C4-2B (cell line): ENCODE results near the gene SLC45A2.

Experiments
- CTCF ChIP-seq: fragments of 450-650 bp; conservative IDR thresholded peaks from 2 replicates; pipeline ENCODE4 v1.5.1; 2017; ENCODE audit warnings: mild to moderate bottlenecking
- ZFX ChIP-seq: fragments of 450-650 bp; IDR thresholded peaks from 2 replicates; pipeline ENCODE4 v1.6.1; 2017

GRCh38 chr5:33939556-33940262 lies 44.8 kb downstream of the SLC45A2 start:
- no peak for TF ChIP-seq CTCF
- no peak for TF ChIP-seq ZFX
